Fibroblast of mammary gland (primary cell): ENCODE measurements around the gene CIBAR2.

Source experiments
- DNase-seq: peaks from one replicate; pipeline ENCODE4 v3.0.0-alpha.2; 2010; ENCODE audit warnings: low read depth
- H3K4me3 ChIP-seq: 2 replicates; pipeline ENCODE4 v1.5.1; 2011; ENCODE audit warnings: low read depth, mild to moderate bottlenecking, low read length, moderate library complexity; ENCODE audit not compliant: control insufficient read depth
- TF ChIP-seq, protein P1 (sequence below): conservative IDR thresholded peaks from 2 replicates; pipeline ENCODE4 v1.5.1; 2011; ENCODE audit warnings: low read depth, low read length, inconsistent platforms; ENCODE audit not compliant: control insufficient read depth, insufficient read depth

CIBAR2 gene

DNA sequence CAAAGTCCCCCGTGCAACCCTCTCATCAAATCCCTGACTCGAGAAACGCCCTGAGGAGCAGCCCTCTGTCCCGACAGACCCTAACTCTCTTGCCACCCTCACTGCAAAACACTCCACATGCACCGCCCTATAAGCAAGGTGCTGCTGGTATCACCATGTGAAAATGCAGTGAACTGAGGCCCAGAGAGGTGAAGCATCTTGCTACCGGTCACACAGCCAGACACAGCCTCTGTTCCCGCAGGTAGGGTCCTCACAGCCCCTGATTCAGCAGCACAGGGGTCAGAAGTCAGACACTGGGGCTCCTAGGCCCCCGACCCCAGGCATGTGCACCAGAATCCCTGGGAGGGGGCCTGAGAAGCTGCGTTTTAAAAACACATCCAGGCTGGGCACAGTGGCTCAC lies 1.1 kb downstream of the CIBAR2 start:
- DNase-seq = no peak
- TF ChIP-seq, protein P1, sequence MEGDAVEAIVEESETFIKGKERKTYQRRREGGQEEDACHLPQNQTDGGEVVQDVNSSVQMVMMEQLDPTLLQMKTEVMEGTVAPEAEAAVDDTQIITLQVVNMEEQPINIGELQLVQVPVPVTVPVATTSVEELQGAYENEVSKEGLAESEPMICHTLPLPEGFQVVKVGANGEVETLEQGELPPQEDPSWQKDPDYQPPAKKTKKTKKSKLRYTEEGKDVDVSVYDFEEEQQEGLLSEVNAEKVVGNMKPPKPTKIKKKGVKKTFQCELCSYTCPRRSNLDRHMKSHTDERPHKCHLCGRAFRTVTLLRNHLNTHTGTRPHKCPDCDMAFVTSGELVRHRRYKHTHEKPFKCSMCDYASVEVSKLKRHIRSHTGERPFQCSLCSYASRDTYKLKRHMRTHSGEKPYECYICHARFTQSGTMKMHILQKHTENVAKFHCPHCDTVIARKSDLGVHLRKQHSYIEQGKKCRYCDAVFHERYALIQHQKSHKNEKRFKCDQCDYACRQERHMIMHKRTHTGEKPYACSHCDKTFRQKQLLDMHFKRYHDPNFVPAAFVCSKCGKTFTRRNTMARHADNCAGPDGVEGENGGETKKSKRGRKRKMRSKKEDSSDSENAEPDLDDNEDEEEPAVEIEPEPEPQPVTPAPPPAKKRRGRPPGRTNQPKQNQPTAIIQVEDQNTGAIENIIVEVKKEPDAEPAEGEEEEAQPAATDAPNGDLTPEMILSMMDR = no peak
- H3K4me3 ChIP-seq = no peak overlapping the region

DNA sequence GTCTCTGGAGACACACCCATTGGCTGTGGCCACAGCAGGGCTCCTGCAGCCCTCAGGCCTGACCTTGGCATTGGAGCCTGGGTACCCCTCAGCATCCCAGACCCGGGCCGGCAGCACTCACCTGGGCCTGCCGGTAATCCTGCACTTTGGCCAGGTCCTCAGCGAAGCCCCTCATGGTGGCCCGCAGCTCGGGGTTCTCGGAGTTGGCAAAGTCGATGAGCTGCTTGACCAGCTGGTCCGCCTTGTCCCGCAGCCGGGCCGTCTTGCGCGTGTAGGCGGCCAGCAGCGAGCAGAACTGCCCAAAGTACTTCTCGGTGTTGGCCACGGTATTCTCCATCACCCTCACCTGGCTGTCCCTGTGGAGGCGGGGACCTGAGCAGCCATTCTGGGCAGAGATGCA lies 2.2 kb downstream of the CIBAR2 start:
- TF ChIP-seq, protein P1 = no peak
- DNase-seq = no peak
- no peak overlapping the region for H3K4me3 ChIP-seq

DNA sequence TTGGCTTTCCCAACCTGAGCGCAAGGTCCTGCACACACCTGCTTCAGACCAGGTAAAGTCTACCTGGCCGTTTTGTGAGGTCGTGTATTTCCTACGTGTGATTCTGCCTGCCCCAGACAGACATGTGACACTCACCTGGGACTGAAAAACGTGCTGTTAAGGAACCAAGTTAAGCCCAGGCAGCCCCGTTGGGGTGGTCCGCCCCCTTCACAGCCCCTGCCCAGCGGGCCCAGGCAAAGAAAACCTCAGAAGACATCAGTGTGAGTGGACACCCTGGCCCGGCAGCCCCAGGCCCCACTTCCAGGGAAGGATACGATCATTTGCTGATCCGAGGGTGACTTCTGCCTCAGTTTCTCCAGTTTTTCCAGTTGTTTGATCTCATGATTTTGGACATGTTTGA lies 4.7 kb downstream of the CIBAR2 start:
- H3K4me3 ChIP-seq = no peak overlapping the region

DNA sequence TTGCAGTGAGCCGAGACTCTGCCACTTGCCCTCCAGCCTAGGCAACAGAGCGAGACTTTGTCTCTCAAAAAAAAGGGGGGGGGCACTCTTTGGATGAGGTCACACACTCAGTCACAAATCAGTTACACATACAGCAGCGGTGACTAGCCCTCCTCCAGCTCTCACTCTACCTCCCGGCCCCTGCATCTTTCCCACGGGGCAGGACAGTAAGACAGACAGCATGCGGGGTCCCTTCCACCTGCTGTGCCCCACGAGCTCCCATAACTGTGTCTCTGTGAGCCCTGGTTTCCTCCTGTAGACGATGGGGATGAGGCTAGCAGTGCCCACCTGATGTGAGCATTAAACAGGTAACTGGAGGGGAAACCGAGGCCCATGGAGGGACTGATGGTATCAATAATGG lies 5.2 kb downstream of the CIBAR2 start:
- TF ChIP-seq, protein P1 = no peak
- no peak for DNase-seq

More for the DNA sequence above, 4.7 kb downstream of the CIBAR2 start:
- DNase-seq = no peak
- TF ChIP-seq, protein P1 = no peak

DNA sequence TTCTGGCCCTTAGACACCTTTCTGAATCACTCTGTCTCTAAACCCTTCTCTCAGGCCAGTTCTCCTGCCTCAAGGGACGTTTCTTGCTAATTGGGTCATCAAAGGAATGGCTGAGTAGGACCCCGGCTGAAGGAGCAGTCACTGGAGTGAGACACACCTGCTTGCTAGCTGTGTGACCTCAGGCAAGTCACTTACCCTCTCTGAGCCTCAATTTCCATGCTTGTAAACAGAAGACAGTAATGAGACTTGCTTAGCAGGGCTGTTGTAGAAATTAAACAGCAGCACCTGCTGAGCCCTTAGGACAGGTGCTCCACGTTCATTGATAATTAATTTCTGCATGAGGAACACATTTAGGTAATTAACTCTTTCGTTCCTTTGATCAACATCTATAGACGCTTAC lies 6.8 kb downstream of the CIBAR2 start:
- TF ChIP-seq, protein P1 = no peak
- DNase-seq = no peak
- H3K4me3 ChIP-seq = no peak overlapping the region

More for the DNA sequence above, 5.2 kb downstream of the CIBAR2 start:
- no peak overlapping the region for H3K4me3 ChIP-seq

DNA sequence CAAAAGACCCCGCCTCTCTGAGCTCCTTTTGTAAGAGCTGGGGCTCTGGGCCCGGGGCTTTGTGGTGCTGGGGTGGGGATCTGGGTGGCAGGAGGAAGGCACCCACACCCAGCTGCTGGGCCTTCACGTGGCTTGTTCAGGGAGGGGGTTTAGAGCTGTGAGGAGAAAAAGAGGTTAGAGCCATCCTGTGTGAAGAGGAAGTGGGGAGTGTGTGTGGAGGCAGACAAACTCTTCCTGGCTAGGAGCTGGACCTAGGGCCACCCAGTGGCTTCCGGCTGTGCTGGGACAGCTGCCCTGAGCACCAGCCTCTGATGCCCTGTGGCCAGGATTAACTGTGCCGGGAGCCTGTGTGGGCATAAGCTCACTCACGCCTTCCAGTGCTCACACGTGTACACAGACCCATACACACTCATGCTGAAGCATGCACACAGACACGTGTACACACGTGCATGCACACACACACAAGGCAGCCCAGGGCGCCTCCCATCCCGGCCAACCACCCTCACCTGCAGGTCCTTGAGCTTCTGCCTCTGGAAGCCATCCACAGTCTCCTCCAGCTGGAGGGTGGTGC lies 7.4 kb downstream of the CIBAR2 start:
- DNase-seq = no peak
- TF ChIP-seq, protein P1 = no peak
- H3K4me3 ChIP-seq = no peak overlapping the region

DNA sequence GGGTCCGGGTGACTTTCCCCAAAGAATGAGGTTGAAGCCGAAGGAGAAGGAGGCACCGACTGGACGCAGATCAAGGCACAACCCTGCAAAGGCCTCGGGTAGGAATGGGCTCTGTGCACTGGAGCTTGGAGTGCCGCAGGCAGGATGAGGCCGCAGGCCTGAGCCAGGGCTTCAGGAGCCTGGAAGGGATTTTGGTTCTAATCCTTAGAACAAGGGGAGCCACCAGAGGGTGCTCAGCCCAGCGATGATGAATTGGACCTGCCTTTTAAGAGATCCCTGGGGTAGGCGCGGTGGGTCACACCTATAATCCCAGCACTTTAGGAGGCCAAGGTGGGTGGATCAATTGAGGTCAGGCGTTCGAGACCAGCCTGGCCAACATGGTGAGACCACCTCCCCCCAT lies 8.1 kb downstream of the CIBAR2 start:
- no peak for DNase-seq
- TF ChIP-seq, protein P1 = no peak
- H3K4me3 ChIP-seq = no peak overlapping the region
